IMR-90 (cell line): Measurements from ENCODE around the gene KDM4F. TPM values are rescaled to one million over a fixed set of nuclear protein-coding genes. Genes with fewer than 3 reads are reported as not detected.

Experiments
- ATAC-seq: fragments of 200-7000 bp; cut with Tn5 transposase; 2 replicates; pipeline ENCODE4 v1.9.1; 2020; ENCODE audit warnings: low read depth, mild to moderate bottlenecking, moderate library complexity
- BruUV-seq: library from RNA; stranded (reverse); fragments of 400-500 nt; replicated peaks from 2 replicates; lab custom pipeline; 2021; lab: Mats Ljungman, UMichigan
- CTCF ChIA-PET: fragments of 300-600 bp; formaldehyde crosslinking; extraction: SDS; loops from one replicate; lab custom pipeline; 2021; ENCODE audit warnings: antibody characterized with exemption; lab: Yijun Ruan, JAX
- POLR2A ChIA-PET: fragments of 300-600 bp; sonication (Branson Sonifier 250); formaldehyde crosslinking; loops from one replicate; lab custom pipeline; 2022; ENCODE audit warnings: antibody characterized with exemption; ENCODE audit not compliant: unreplicated experiment; lab: Charles Lee
- DNase-seq: peaks from one replicate; pipeline ENCODE4 v3.0.0; 2013
- H2AFZ ChIP-seq: replicated peaks from 2 replicates; pipeline ENCODE3; 2013; ENCODE audit warnings: low read length, mild to moderate bottlenecking; ENCODE audit not compliant: poor library complexity
- H2AK5ac ChIP-seq: 2 replicates; pipeline ENCODE4 v1.6.1; 2013; ENCODE audit warnings: low read depth, low read length, inconsistent platforms
- H2AK9ac ChIP-seq: replicated peaks from 2 replicates; pipeline ENCODE3; 2013; ENCODE audit warnings: mild to moderate bottlenecking, low read depth, low read length, moderate library complexity; ENCODE audit not compliant: poor library complexity
- H2BK120ac ChIP-seq: 2 replicates; pipeline ENCODE4 v1.6.1; 2013; ENCODE audit warnings: low read depth, low read length, inconsistent platforms
- H2BK15ac ChIP-seq: 3 replicates; pipeline ENCODE4 v1.6.1; 2013; ENCODE audit warnings: low read depth, low read length, inconsistent platforms
- H2BK20ac ChIP-seq: 2 replicates; pipeline ENCODE4 v1.6.1; 2013; ENCODE audit warnings: low read depth, mild to moderate bottlenecking, inconsistent platforms, low read length, moderate library complexity
- H2BK5ac ChIP-seq: 2 replicates; pipeline ENCODE4 v1.6.1; 2013; ENCODE audit warnings: mild to moderate bottlenecking, low read depth, low read length, inconsistent platforms; ENCODE audit not compliant: poor library complexity, severe bottlenecking
- H3K14ac ChIP-seq: replicated peaks from 2 replicates; pipeline ENCODE4 v1.6.1; 2013; ENCODE audit warnings: low read depth, low read length, inconsistent platforms
- H3K18ac ChIP-seq: 2 replicates; pipeline ENCODE4 v1.6.1; 2013; ENCODE audit warnings: low read depth, low read length, control low read depth
- H3K23ac ChIP-seq: 2 replicates; pipeline ENCODE4 v1.6.1; 2013; ENCODE audit warnings: low read depth, low read length, inconsistent platforms
- H3K27ac ChIP-seq: 2 replicates; pipeline ENCODE4 v1.5.1; 2013; ENCODE audit warnings: mild to moderate bottlenecking, control low read depth, low read length; ENCODE audit not compliant: insufficient read depth
- H3K27me3 ChIP-seq: 2 replicates; pipeline ENCODE4 v1.6.1; 2013; ENCODE audit warnings: low read length; ENCODE audit not compliant: control insufficient read depth, insufficient read depth
- H3K36me3 ChIP-seq: 2 replicates; pipeline ENCODE4 v1.6.1; 2013; ENCODE audit warnings: low read length, mixed read lengths; ENCODE audit not compliant: control insufficient read depth, insufficient read depth
- H3K4ac ChIP-seq: 2 replicates; pipeline ENCODE4 v1.6.1; 2013; ENCODE audit warnings: low read depth, low read length, inconsistent platforms
- H3K4me1 ChIP-seq: 2 replicates; pipeline ENCODE4 v1.6.1; 2013; ENCODE audit warnings: low read length, mixed read lengths; ENCODE audit not compliant: control insufficient read depth, insufficient read depth
- H3K4me2 ChIP-seq: 2 replicates; pipeline ENCODE4 v1.6.1; 2013; ENCODE audit warnings: low read depth, mild to moderate bottlenecking, control low read depth, low read length, moderate library complexity
- H3K4me3 ChIP-seq: 2 replicates; pipeline ENCODE4 v1.5.1; 2013; ENCODE audit warnings: low read depth, mild to moderate bottlenecking, control low read depth, low read length, moderate library complexity; ENCODE audit not compliant: insufficient read depth
- H3K56ac ChIP-seq: 2 replicates; pipeline ENCODE4 v1.6.1; 2013; ENCODE audit warnings: low read length, inconsistent platforms; ENCODE audit not compliant: insufficient read depth; ENCODE audit errors: extremely low read depth
- H3K79me1 ChIP-seq, 2 experiments: 2 replicates each; pipeline ENCODE4 v1.6.1; 2013; ENCODE audit warnings: low read length in 2 of 2, inconsistent platforms in 1 of 2, low read depth in 1 of 2
- H3K9ac ChIP-seq: 2 replicates; pipeline ENCODE4 v1.6.1; 2013; ENCODE audit warnings: low read depth, low read length, control low read depth
- H3K9me1 ChIP-seq: 2 replicates; pipeline ENCODE4 v1.6.1; 2013; ENCODE audit warnings: low read length, inconsistent platforms; ENCODE audit not compliant: insufficient read depth
- H3K9me3 ChIP-seq: 2 replicates; pipeline ENCODE4 v1.6.1; 2013; ENCODE audit warnings: low read length; ENCODE audit not compliant: control insufficient read depth, insufficient read depth
- H4K20me1 ChIP-seq: 2 replicates; pipeline ENCODE4 v1.6.1; 2013; ENCODE audit warnings: low read length, inconsistent platforms; ENCODE audit not compliant: insufficient read depth
- H4K5ac ChIP-seq: 2 replicates; pipeline ENCODE4 v1.6.1; 2013; ENCODE audit warnings: mild to moderate bottlenecking, low read depth, low read length, control low read depth
- H4K8ac ChIP-seq, 2 experiments: 2 replicates each; pipeline ENCODE4 v1.6.1; 2013; ENCODE audit warnings: low read depth in 2 of 2, low read length in 2 of 2, control low read depth in 1 of 2, inconsistent platforms in 1 of 2
- H4K91ac ChIP-seq: 2 replicates; pipeline ENCODE4 v1.6.1; 2013; ENCODE audit warnings: low read depth, low read length, inconsistent platforms; ENCODE audit not compliant: insufficient read depth
- NFE2L2 ChIP-seq: fragments of 150-350 bp; IDR thresholded peaks from 2 replicates; pipeline ENCODE4 v1.6.1; 2016; ENCODE audit warnings: low read depth, mild to moderate bottlenecking, low read length
- dilution Hi-C: fragments of 300-500 bp; cut with HindIII; formaldehyde crosslinking; loops from one replicate; pipeline ENCODE4 v1.14.3; 2018; ENCODE audit warnings: low sequenced_read_pairs; ENCODE audit not compliant: unreplicated experiment
- in situ Hi-C: fragments of 300-500 bp; cut with MboI; formaldehyde crosslinking; loops from 3 replicates; pipeline ENCODE4 v1.14.3; 2019; ENCODE audit warnings: low sequenced_read_pairs, inconsistent platforms, mixed read lengths
- intact Hi-C: fragments of 100-400 bp; cut with micrococcal nuclease; formaldehyde crosslinking; loops from 2 replicates; pipeline ENCODE4 v1.10.0; 2022
- polyA plus RNA-seq, 3 experiments: library from polyadenylated mRNA; depleted of rRNA; stranded (reverse); fragments of >200 nt; gene quantifications; 2 replicates each; pipeline ENCODE4 v1.2.3, GENCODE V29; 2012; ENCODE audit warnings: low replicate concordance in 1 of 3
- total RNA-seq: library from RNA; depleted of rRNA; stranded (reverse); fragments of >200 nt; gene quantifications from 2 replicates; pipeline ENCODE4 v1.2.3, GENCODE V29; 2012

Gene KDM4F
- total and polyA plus RNA-seq, 2 of the 4 experiments (the other 2 are of a cell fraction) = not detected

GRCh38 chr11:95084509-95084908 lies 35.3 kb downstream of the KDM4F start:
- dilution Hi-C loops = no loop called here
- Histone ChIP-seq H2BK5ac (no peak overlapping the region), H3K4me3 (no peak overlapping the region), H3K4ac (no peak overlapping the region), H3K9me1 (peaks cover 5% of the 10 kb centered on the region; the same call in 1 of the 2 replicates), H4K91ac (no peak overlapping the region), H3K27me3 (no peaks in the 10 kb centered on the region; the same call in 1 of the 2 replicates), H3K14ac (no peak overlapping the region), H4K8ac (no peak overlapping the region), H3K36me3 (no peaks in the 10 kb centered on the region), H2AK5ac (no peak overlapping the region), H3K4me2 (no peak overlapping the region), H3K79me1 (no peaks in the 10 kb centered on the region), H2BK120ac (no peak overlapping the region), H2AK9ac (no peak overlapping the region), H2BK20ac (no peak overlapping the region), H4K20me1 (no peaks in the 10 kb centered on the region), H2BK15ac (no peak overlapping the region), H3K56ac (no peak overlapping the region), H3K9ac (no peak overlapping the region), H3K9me3 (no peaks in the 10 kb centered on the region), H4K5ac (no peak overlapping the region), H3K4me1 (peaks cover 3% of the 10 kb centered on the region; the same call in 1 of the 2 replicates), H3K23ac (no peak overlapping the region), H2AFZ (no peak overlapping the region), H3K27ac (no peak overlapping the region), H3K18ac (no peak overlapping the region)
- no TSS peak for BruUV-seq
- DNase-seq (peak; percentile 55), ATAC-seq (no peak)
- intact Hi-C loops = no loop called here
- CTCF ChIA-PET = interaction anchor here (1.3 kb wide), 1 partner anchor 17 kb away, joined by 3 read pairs; no protein-coding TSS in a partner anchor
- POLR2A ChIA-PET = no interaction called here
- TF ChIP-seq NFE2L2 = no peak
- in situ Hi-C loops = no loop called here
